GM21515 (cell line): ENCODE measurements around the gene MVD.
A peak's percentile ranks its signal among the peaks of the same experiment; 100 is the strongest.

Experiments
- ATAC-seq: cut with Tn5 transposase; IDR thresholded peaks from one replicate; pipeline ENCODE4 v1.9.1; 2021; ENCODE audit not compliant: unreplicated experiment

MVD gene

DNA sequence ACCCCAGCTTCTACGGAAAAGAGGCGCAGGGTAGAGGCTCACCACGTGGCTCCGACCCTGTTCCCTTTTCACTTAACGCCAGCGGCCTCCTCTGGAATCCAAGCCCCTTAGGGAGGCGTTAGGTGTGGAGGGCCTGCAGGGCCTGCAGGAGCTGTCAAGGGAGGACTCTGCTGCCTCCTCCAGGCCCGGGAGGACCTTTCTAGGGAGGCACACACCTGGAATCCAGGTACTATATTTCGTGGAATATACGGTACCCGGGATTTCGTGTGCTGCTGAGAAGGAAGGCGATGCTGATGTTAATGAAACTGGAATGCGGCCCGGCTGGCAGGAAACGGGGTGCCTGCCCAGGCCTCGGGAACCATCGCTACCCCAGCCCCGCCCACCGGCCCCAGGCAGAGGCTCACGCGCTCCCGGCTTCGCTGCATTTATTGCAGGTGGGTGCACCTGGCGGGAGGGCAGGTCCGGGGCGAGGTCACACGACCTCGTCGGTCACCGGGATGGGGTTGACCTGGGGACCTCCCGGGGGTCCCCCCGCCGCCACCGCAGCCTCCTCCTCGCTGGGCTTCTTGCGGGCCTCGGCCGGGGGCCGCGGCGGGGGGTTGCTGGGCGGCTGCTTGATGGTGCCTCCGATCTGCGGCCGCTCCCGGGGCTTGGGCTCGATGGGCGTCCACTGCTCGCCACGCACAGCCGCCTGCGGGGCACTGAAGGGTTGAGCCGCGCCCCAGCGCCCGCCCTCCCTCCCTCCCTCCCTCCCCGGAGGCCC lies 19.8 kb downstream of the MVD start:
- no peak for ATAC-seq

DNA sequence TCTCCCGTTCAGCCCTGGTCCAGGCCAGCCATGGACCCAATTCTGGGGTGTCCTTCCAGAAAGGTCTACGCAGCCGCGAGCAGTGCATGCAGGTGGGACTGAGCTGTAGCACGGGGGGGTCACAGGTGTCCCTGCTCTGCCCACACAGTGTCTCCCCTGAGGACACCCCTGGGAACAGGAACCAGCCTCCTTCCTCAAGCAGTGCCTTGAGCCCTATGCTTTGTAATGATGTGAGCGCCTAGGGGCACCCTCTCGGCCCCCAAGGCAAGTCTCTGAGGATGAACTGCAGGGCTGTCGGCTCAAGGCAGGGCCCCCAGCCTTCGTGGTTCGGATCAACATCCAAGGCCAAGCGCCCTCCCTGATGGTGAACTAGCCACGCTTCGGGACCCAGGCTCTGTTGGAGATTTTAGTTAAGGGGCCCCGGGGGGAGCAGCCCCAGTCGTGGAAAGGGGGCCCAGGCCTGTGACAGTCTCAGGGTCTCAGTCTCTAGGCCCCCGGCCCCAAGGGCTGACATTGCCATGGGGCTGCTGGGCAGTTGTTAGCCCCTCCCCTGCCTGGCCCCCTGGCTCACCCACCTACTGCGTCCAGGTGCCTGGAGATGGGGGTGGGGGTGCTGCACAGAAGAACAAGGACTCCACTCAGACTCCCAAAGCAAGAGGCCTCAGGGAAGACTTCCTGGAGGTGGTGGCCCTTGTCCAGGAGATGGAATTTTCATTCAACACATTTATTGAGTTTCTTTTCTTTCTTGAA lies 22.2 kb downstream of the MVD start:
- no peak for ATAC-seq

DNA sequence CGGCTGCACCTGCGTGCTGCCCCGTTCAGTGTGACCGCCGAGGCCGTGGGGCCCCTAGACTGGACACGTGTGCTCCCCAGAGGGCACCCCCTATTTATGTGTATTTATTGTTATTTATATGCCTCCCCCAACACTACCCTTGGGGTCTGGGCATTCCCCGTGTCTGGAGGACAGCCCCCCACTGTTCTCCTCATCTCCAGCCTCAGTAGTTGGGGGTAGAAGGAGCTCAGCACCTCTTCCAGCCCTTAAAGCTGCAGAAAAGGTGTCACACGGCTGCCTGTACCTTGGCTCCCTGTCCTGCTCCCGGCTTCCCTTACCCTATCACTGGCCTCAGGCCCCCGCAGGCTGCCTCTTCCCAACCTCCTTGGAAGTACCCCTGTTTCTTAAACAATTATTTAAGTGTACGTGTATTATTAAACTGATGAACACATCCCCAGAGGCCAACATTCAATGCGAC lies 22.8 kb downstream of the MVD start:
- ATAC-seq: no peak

DNA sequence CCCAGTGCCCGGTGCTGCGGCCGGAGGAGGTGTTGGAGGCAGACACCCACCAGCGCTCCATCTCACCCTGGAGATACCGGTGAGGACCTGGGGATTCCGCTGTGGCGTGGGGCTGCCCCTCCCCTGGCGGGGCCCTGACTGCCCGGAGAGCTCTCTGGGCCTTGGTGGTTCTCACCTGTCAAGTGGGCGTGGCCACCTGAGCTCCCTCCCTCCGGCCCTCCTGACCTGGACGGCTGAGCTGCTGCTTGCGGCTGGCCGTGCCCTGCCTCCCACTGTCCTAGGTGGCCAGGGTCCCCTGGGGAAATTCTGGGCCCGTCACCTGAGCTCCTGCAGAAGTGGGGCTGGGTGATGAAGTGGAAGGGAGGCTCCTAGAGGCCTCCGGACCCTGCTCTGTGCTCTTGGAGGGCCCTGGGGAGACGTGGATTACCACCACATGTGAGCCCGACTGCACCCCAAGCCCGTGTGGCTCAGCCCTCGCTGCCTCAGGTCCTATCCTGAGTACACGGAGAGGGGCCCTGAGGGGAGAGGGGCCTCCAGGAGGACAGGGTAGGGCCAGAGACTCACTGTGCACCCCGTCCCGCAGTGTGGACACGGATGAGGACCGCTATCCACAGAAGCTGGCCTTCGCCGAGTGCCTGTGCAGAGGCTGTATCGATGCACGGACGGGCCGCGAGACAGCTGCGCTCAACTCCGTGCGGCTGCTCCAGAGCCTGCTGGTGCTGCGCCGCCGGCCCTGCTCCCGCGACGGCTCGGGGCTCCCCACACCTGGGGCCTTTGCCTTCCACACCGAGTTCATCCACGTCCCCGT lies 23.5 kb downstream of the MVD start:
- ATAC-seq: no peak

DNA sequence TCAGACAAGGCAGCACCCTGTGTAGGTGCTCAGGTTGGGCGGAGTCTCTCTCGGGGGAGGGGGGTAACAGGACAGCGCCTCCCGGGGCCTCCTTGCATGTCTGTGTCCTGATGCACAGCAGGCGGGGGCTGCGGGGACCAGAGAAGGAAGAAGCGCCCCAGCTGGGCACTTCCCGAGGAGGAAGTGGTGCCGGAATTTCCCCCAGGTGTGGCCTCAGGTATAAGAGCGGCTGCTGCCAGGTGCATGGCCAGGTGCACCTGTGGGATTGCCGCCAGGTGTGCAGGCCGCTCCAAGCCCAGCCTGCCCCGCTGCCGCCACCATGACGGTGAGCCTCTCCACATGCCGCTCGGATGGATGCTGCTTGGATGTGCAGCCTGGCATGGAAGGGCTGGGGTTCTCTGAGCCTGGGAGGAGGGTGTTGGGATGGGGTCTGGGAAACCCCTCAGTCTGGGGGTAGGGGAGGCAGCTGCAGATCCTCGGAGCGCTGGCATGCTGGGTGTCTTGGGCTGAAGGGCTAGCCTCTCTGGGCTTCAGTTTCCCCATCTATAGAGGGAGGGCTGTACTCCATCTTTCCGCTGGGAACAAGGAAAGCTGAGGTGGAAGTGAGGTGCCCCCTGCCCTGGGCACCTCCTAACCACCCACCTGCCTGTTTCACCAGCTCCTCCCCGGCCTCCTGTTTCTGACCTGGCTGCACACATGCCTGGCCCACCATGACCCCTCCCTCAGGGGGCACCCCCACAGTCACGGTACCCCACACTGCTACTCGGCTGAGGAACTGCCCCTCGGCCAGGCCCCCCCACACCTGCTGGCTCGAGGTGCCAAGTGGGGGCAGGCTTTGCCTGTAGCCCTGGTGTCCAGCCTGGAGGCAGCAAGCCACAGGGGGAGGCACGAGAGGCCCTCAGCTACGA lies 24.3 kb downstream of the MVD start, which contains the start of gene IL17C:
Gene IL17C, plus strand, starts transcription at position 250 of the 908 bp plus-strand sequence. Its CDS starts 70 bp downstream, at position 320.
- ATAC-seq: no peak

DNA sequence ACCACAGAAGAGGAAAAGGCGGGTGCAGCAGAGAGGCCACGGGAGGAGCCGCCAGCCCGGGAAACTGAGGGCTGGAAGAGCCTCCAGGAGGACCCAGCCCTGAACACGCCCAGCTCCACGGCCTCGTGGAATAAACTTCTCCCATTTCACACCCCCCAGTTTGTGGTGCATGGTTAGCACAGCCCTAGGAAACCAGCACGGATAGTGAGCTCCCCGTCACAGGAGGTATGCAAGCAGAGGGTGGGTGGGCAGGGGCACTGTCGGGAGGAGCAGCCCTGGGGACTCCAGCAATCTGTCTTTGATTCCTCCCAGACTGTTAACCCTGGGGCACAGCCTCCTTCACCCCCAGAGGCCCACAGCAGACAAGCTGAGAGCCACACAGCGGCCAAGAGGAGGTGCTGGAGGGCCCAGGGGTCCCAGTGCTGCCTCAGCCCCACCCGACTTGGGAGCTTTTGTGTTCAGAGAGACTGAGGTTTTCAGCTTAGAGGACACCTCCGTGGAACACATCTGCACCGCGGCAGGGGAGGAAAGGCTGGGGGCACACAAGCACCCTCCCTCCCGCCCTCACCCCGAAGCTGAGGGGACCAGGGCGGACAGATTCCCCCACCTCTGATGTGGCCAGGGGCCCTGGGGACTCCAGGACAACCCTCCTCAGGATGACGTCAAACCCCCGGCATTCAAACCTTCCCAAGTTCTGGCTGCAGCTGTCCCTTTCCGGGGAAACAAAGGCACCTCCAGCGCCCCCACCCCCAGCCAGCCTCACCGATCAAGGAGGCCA lies 26.2 kb downstream of the MVD start:
- ATAC-seq: no peak

DNA sequence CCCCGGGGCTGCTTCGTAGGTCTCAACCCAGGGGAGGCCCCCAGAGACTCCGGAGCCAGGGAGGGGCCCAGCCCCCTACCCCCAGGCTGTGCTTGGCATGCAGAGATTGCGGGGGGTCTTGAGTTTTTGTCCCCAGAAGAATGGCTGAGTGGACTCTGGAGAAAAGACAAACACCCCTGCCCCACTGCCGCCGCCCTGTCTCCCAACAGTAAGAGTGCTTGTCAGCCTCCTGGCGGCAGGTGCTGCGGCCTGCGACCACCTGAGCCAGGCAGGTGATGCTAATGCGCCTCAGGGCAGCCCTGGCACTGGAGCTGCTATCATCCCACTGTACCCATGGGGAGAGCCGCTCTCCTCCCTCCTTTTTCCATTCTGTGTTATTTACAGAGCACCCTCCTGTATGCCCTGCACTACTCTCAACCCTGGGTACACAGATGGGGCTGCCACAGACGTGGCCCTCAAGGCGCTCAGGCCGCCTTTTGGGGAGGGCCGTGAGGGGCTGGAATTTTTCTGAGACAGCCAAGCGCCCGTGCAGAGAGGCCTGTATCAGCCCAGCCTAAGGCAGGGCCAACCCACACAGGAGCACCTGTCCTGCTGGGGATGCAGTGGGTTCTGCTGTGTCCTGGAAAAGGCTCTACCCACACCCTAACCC lies 27.1 kb downstream of the MVD start:
- no peak for ATAC-seq

DNA sequence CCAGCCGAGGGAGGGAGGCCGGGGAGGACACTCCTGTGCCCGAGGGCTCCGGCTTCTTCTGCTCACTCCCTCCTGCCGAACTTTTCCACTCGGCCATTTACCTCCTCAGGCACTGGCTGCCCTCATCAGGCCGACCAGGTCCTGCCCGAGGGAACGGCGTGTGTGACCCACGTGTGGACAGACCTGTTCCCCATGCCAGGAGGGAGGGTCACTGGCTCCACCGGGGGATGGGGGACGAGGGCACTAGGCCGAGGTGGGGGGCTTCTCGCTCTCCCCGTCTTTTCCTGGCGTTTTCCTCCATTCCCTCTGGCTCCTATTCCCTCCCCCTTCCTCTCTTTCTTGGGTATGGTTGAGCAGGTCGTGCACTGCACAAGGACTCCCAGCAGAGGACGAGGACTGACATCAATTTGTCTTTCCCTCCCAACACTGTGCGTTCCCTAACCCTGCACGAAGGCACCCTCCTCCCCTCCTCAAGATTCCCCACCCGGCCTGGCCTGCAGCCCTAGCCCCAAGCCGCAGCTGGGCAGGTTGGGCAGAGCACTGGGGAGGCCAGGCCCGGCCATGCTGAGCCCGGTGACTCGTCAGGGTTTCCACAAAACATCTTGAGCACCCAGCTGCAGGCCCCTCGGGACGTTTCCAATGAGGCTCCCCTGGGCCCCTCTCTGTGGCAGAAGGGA lies 27.8 kb downstream of the MVD start:
- no peak for ATAC-seq

DNA sequence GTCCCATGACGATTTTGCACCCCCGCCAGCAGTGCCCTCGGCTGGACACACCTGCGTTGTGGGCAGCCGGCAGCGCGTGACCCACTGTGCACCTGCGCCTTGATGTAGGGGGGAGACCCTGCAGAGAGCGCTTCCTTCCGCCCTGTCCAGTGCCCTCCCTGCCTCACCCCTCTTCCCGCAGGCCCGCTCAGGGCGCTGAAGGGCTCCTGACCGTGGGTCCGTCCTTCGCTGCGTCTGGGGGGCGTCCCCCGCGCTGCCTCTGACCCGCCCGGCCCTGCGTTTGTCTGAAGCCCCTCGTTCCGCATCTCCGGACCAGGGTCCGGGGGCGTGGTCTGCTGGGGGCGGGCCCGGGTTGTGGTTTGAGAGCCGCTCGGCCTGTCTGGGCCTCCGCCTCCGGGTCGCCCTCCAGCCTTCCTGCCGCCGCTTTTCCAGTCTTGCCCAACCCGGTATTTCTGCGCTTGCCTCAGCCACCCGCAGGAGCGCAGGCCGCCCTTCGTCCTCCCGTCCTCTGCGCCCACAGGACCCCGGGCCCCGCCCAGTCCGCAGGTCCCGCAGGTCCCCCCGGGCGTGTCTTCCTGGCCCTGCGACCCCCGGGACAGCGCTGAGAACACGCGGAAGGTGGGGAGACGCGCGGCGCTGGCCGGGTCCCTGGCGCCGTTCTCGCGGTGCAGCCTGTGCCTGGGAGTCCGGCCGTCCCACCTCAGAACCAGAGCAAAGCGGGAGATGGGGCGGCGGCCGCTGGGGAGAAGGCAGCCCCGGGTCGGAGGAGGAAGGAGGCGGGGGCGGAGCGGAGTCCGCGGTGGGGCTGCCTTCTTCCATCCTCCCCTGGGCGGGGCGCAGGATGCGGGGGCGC lies 28.5 kb downstream of the MVD start:
- ATAC-seq: peak; percentile 37

DNA sequence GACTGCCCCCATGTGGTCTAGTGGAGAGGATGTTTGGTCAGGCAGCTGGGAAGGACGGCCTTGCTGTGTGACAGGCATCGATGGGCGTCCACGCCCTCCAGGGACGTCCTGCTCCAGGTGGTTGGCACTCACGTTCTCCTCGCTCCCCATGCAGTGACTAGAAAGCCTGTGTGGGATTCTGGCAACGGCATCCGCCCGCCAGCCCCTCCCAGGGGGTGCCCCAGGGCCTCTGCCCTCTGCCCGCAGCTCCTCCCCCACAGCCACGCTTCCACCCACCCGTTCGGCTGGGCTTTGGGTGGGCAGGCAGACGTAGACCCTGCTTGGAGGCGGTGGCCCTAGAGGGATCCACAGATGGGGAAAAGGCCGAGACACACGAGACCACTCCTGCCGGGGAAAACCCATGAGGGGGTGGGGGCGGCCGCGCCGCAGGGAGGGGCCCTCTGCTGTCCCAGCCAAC lies 29.2 kb downstream of the MVD start:
- peak; percentile 30 for ATAC-seq

DNA sequence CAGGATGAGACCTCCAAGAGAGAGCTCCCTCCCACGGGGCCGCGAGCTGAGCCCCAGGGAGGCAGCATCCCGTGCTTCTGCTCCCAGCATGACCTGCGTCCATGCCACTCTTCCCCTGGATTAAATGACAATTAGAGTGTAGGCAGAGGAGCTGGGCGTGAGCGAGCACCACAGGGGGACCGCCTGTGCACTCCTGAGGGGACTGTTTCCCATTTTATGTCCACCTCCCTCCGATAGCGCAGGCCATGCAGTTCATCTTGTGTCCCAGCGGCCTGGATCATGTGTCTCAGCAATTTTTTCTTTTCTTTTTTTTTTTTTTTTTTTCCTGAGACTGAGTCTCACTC lies 30.3 kb downstream of the MVD start:
- no peak for ATAC-seq

DNA sequence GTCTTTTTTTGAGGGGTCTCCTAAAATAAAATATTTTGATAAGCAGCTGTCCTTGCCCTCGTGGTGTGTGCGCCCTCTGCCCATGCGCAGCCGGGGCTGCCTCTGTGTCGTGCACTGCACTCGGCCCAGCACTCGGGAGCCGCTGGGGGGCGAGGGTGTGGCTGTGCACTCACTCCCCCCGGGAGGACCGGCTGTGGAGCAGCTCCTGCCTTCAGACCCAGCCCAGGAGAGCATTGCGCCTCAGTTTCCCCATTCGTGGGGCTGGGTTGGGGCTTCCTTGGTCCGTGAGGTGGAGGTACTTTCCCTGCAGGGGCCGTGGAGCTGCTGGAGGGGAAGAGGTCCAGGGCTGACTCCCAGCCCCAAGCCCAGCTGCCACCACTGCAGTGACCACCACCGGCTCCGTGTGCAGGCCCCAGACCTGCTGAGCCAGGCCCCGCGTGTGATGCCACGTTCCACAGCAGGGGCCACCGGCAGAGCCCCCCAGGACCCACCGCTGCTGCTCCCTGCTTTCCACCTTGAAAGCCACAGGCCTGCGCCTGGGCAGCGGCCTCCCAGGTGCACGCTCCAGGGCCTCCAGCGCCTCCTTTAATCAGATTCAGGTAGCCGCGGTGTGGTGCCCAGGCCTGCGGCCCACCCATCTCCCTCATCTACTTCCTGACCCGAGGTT lies 30.8 kb downstream of the MVD start:
- ATAC-seq: no peak

DNA sequence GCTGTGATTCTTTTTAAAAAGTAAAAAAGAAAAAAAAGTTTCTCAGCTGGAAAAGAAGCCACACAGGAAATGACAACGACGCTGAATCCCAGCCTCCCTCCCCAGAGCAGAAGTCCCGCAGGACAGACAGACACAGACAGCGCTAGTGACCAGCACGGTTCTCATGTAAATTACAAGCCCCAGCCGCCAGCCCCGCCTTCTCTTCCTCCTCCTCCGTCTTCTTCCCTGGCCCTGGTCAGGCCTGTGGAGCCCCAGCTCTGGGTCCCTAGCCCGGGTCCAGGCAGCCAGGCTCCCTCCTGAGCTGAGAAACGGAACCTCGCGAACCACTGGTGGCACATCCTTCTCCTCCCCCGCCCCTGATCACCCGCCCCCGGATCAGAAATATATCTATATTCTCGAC lies 31.5 kb downstream of the MVD start:
- no peak for ATAC-seq

DNA sequence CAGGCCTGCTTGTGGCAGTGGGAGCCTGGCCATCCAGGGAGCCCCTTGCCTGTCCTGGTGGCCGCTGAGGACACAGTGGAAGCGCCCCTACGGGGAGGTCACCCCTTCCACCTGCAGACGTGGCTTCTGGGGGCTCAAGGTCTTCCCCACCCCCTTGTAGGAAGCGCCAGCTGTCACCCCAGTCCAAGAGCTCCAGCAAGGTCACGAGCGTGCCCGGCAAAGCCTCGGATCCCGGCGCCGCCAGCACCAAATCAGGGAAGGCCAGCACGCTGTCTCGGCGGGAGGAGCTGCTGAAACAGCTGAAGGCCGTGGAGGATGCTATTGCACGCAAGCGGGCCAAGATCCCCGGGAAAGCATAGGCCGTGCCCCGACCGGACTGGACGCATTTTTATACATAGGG lies 31.9 kb downstream of the MVD start:
- ATAC-seq: no peak

DNA sequence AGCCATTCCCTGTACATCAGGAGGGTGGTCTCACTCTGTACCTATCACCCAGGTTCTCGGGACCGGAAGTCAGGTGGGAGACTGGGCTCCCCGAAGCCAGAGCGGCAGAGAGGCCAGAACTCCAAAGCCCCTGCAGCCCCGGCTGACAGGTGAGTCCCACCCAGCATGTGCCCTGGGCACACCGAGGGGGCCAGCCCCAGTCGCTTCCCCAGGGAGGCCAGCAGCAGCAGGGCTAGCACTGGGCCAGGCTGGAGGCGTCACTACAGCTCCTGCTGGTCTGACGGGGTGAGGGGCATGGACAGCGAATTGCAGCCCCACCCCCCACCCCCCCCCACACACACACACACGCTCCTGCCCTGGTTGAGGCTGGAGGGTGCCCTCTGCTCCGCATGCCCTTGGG lies 32.5 kb downstream of the MVD start:
- no peak for ATAC-seq

DNA sequence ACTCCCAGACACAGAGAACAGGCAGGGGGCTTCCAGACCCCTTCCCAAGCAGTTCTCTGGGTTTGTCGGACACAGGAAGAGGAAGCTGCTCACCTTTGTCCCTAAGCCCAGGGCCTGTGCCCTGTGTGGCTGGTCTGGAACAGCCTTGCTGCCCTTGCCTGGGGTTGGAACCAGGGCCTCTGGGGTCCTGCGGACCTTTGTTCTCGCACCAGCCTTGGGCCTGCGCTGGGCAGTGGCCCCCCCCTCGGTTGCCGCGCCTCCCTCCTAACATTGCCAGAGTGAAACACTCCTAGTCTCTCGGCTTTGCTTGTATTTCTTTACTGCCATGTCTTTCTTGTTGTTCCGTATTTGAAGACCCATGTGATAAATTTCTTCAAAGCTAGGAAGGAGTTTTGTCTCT lies 33.1 kb downstream of the MVD start:
- ATAC-seq: no peak

DNA sequence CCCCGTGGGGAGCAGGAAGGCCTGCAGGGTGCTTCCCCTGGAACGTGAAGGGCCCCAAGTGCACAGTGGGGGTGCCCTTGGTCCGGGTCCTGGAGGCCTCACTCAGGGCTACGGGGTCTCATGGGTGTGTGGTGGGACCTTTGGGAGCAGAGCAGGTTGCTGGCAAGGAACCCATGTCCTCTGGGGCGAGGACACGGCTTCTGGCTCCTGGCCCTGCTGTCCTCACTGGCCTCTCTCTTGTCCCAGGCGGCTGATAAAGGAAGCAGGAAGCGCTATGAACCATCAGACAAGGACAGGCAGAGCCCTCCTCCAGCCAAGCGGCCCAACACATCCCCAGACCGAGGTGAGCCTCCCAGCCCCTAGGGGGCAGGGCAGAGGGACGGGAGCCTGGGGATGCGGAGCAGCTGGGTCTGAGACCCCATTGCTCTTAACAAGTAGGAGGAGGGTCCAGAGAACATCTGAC lies 34.3 kb downstream of the MVD start:
- ATAC-seq: no peak
